ENCODE data around the gene STK11.

DNA sequence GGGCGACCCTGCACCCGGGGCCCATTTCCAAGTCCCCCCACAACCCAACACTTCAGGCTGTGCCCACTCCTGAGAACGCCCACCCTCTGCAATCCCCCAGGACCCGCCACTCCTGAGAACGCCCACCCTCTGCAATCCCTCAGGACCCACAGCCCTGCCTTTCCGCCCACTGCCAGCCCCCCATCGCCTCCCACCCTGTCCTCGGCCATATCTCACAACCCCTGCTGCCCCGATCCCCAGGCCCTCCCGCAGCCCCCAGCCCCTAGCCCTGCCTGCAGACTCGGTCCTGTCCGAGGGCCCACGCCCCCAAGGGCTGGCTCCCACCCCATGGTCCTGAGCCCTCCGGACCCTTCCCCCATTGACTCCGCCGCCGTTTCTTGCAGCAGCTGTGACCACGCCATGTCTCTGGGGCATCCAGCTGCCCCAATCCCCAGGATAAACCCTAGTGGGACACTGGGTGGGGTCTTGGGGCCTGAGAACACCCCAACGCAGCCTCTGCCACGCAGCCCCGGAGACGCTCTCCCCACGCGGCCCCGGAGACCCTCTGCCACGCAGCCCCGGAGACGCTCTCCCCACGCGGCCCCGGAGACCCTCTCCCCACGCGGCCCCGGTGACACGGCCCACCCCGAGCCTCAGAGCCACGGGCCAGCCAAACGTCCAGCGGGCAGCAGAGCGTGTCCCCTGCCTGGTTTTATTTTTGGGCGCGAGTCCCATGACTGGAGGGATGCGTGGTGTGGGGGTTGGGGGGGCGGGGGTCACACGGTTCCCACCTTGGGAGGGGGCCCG, 48.6 kb upstream of the STK11 start:
- no peak for TF ChIP-seq EZH2phosphoT487 (IDR thresholded peaks at IDR 0.05; ENCODE audit: borderline replicate concordance, low read depth, low read length)
- TF ChIP-seq CTCF (conservative IDR thresholded peaks at IDR 0.05; ENCODE audit: low read length): no peak
